ENCODE measurements around the gene CRELD1.
"Not testable (repeated sequence)": the region's sequence is repeated elsewhere in the genome, so short reads cannot be mapped to it uniquely, and the experiment has no call there.

CRELD1 gene

DNA sequence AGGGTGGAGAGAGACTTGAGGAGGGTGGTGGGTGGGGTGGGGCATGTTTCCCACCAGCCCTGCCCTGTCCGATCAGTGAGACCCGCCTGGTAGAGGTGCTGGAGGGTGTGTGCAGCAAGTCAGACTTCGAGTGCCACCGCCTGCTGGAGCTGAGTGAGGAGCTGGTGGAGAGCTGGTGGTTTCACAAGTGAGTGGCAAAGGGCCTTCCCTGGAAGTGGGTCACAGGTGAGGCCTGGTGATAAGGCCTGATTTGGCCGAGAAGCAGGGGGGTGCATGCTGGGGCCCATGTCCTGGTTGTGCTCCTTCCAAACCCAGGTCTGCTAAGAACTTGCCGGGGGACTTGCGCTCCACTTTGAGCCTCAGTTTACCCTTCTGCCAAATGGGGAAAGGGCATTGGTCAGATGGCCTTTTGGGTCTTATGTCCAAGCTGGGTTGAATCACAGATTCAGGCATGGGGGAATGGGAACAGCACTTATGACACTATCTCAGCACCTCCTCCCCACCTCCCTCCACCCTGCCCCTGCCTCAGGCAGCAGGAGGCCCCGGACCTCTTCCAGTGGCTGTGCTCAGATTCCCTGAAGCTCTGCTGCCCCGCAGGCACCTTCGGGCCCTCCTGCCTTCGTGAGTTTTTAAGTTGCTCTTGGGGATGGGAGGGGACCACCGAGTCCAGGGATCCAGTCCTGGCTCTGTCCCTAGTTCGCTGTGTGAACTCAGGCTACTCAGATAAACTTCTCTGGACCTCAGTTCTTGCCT, 4.0 kb downstream of the CRELD1 start:
- DNase-seq = no peak

DNA sequence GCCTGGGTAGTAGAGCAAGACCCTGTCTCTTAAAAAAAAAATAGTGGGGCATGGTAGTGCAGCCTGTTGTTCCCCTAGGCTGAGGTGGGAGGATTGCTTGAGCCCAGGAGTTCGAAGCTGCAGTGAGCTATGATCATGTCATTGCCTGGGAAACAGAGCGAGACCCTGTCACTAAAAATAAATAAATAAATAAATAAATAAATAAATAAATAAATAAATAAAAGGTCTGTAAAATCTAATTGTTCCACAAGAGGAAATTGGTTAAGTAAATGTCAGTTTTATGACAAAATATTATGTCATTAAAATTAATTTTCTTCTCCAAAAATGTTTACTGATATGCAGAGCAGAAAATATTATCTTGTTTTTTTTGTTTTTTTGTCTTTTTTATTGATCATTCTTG, 5.3 kb downstream of the CRELD1 start:
- no peak for DNase-seq

DNA sequence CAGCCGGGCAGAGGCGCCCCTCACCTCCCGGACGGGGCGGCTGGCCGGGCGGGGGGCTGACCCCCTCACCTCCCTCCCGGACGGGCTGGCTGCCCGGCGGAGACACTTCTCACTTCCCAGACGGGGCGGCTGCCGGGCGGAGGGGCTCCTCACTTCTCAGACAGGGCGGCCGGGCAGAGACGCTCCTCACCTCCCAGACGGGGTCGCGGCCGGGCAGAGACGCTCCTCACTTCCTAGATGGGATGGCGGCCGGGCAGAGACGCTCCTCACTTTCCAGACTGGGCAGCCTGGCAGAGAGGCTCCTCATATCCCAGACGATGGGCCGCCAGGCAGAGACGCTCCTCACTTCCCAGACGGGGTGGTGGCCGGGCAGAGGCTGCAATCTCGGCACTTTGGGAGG, 6.3 kb downstream of the CRELD1 start:
- DNase-seq = not testable (repeated sequence)

- no peak for DNase-seq
Observed at GRCh38 chr3:9940746-9941145, 7.1 kb downstream of the CRELD1 start.

GRCh38 chr3:9942164-9942563, 8.5 kb downstream of the CRELD1 start:
- DNase-seq = no peak

DNA sequence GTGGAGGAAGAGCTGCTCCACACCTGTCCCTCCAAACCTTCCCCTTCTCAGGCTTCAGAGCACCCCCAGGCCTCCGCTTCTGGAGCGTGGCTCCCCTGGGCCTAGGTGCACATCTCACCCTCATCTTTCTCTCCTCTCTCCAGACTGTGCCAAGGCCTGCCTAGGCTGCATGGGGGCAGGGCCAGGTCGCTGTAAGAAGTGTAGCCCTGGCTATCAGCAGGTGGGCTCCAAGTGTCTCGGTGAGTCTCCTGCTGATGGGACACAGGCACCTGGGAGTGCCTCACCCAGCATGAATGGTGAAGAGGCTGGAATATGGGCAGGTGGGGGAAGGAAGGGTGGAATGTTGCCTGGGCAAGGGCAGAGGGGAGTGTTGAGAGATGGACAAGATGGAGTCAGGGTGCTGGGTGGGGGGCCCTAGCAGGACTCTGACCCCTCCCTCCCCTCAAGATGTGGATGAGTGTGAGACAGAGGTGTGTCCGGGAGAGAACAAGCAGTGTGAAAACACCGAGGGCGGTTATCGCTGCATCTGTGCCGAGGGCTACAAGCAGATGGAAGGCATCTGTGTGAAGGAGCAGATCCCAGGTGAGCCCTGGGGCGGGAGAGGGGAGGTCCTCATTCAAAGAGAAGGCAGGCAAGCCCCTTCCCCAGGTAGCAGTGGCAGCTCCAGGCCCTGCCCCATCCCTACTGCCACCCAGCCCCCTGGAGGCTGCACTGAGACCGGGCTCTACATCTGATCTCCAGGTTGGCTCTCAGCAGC, 9.5 kb downstream of the CRELD1 start:
- no peak for DNase-seq

DNA sequence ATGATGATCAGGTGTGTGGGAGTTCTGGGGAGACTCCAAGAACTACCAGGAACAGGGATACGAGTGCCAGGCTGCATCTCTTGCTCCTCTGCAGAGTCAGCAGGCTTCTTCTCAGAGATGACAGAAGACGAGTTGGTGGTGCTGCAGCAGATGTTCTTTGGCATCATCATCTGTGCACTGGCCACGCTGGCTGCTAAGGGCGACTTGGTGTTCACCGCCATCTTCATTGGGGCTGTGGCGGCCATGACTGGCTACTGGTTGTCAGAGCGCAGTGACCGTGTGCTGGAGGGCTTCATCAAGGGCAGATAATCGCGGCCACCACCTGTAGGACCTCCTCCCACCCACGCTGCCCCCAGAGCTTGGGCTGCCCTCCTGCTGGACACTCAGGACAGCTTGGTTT, 10.6 kb downstream of the CRELD1 start:
- no peak for DNase-seq

DNA sequence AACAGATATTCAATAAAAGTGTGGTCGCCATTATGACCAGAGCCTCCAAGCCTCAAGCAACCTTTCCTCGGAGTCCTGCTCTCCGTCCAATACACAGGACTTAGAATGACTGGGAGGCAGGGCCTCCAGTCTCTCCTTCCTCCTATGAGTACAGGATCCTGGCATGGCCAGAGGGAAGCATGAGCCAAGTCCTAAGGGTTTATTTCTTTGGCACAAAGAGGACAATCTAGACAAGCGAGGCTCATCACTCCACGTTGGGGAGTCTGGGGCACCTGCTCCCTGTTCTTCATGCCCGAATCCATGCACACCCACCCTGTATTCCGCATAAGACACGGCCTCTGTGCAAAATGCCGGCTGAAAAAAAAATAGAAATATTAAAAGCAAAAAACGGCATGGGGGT, 11.7 kb downstream of the CRELD1 start:
- DNase-seq = no peak

- DNase-seq = no peak
Observed at GRCh38 chr3:9946112-9947024, 12.7 kb downstream of the CRELD1 start.

GRCh38 chr3:9947025-9947995, 13.7 kb downstream of the CRELD1 start:
- no peak for DNase-seq

DNA sequence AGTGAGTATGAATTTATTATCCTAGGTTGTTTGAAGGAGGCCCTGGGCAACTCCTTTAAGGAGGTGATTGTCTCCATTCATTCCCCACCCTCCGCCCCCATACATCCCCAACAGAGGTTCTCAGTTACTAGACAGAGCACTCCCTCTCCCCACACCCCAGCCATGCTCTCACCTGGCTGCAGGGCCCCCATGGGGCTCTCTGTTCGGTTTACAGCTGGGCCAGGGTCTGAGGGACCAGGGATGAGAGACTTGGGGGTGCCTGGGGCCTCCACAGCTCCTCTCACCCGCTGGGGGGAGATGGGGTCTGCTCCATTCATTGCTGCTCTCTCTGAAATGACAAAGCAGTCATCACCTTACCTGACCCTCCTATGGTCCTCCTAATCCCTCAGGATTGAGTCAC, 15.0 kb downstream of the CRELD1 start:
- no peak for DNase-seq

GRCh38 chr3:9949115-9949514, 15.5 kb downstream of the CRELD1 start:
- DNase-seq = no peak

DNA sequence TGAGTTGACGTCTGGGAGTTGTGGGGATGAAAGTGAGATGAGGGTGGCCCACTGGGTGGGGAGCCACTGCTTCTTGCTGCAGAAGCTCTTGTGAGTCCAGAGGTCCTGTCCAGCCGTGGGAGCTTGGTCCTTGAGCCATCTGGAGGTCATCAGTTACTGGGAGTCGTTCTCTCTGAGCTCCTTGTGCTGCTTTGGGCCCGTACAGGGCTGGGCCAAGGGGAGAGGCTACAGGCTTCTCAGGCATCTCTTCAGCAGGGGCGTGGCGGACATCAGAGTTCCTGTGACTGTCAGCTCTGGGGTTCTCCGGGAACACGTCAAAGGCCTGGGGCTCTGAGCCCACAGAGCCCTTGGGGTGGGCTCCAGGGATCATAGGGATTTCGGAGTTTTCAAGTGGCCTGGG, 16.0 kb downstream of the CRELD1 start:
- DNase-seq = no peak

DNA sequence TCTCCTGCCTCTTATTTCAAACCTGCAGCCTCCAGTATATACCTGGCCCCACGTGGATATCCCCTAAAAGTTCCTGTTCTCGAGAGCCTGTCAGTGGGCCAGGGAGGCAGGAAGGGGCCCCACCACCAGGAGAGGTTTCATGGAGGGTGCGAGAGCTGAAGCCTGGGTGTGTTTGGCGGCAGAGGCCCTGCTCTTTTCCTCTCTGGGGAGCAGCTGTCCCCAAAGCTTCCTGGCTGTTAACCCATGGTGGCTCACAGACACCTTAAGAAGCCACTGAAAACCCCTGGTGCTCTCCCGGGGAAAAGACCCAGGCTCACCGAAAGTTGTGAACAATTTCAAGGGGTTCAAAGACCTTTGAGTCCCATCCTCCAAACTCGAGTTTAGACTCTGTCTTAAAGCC, 17.5 kb downstream of the CRELD1 start:
- no peak for DNase-seq

DNA sequence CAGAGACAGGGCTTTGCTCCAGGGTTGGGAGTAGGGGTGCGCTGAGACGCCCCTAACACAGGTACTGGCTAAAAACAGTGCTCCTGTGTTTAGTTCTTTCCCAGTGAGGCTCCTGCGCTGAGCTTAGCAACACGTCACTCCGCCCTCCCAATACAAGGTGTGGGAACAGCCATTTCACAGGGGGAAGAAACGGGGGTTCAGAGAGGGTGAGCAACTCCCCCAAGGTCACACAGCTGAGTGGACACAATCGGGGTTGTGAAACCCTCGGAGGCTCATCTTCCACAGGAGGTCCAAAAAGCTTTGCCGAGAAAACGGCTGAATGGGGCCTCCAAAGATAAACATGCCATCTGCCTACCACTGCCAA, 17.9 kb downstream of the CRELD1 start:
- DNase-seq = no peak

DNA sequence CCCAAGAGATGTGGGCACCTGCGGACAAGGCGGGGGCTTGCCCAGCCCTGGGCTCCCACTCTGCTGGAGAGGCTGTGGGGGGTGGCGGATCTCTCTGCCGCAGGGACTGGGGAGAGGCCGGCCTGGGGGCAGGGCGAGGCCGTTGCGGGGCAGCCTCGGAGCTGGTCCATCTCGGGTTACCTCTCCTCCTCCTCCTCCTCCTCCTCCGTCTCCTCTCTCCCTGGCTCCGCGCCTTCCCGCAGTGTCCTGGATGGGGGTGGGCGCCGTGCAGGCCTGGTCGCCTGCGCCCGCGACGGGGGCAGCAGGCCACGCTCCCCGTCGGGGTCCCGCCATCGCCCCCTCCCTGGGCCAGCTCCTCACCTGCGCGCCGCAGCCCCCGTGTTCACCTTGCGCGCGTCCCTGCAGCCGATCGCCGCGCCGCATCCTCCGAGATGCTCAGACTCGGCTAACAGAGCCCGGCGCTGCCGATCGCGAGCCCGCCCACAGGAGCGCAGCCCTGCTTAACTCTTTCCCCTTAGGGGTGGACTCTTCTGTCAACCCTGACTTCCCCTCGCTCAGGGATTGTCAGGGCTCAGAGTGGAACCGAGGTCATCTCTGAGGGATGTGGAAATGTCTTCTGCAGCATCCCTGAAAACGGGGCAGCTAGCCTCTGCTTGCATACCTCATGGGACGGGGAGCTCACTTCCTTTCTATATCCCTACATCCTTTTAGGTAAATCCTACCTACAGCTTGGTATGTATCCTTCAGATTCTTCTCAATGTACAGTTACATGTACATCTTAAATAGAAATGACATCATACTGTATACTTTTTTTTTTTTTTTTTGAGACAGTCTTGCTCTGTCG, 18.6 kb downstream of the CRELD1 start, which contains the start of gene PRRT3:
Gene PRRT3 (minus strand): TSS at position 447 of the 844 bp plus-strand sequence. CDS start 2,293 bp downstream, outside the sequence.
- DNase-seq = no peak

- DNase-seq = peak; percentile 13
Observed at GRCh38 chr3:9955067-9955502, 21.5 kb downstream of the CRELD1 start.

GRCh38 chr3:9955611-9956352, 22.1 kb downstream of the CRELD1 start:
- DNase-seq = no peak

- DNase-seq = no peak
Observed at GRCh38 chr3:9957214-9957613, 23.6 kb downstream of the CRELD1 start.

DNA sequence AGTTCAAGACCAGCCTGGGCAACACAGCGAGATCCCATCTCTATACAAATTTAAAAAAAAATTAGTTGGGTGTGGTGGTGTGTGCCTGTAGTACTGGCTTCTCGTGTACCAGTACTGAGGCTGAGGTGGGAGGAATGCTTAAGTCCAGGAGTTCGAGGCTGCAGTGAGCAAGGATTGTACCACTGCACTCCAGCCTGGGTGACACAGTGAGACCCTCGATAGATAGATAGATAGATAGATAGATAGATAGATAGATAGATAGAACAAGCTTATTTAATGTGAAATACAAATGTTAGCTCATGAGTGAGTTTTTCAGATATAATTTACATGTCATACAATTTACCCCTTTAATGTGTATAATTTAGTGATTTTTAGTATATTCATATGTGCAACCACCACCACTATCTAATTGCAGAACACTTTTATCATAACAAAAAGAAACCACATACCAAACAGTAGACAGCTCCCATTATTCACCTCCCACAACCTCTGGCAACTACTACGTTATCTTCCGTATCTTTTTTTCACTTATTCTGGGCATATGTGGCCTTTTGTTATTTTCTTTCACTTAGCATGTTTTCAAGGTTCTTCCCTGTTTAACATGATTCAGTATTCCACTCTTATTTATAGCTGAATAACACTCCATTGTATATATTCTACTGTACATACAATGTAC, 31.7 kb downstream of the CRELD1 start:
- DNase-seq = no peak

Measured in NCI-H187 treated with DMSO at 0.1 percent for 48 hours (cell line).